SJCRH30 (cell line): ENCODE data around the gene HAGH. TPM values are rescaled to one million over a fixed set of nuclear protein-coding genes. Genes with fewer than 3 reads are reported as not detected.
A peak's percentile ranks its signal among the peaks of the same experiment; 100 is the strongest.
"Not testable (repeated sequence)": the region's sequence is repeated elsewhere in the genome, so short reads cannot be mapped to it uniquely, and the experiment has no call there.

Experiments
- DNase-seq, 2 experiments: peaks; one replicate each; pipeline ENCODE4 v3.0.0-alpha.2; 2015 to 2020
- H3K27ac ChIP-seq: fragments of 250-450 bp; sonication (Bioruptor Pico); 2 replicates; pipeline ENCODE4 v1.5.1; 2020; ENCODE audit warnings: mild to moderate bottlenecking, moderate library complexity
- H3K27me3 ChIP-seq: fragments of 250-450 bp; sonication (Bioruptor Pico); 2 replicates; pipeline ENCODE4 v1.5.1; 2020; ENCODE audit warnings: mild to moderate bottlenecking, moderate library complexity
- H3K36me3 ChIP-seq: fragments of 250-450 bp; sonication (Bioruptor Pico); 2 replicates; pipeline ENCODE4 v1.5.1; 2020; ENCODE audit warnings: mild to moderate bottlenecking, moderate library complexity
- H3K4me1 ChIP-seq: fragments of 250-450 bp; sonication (Bioruptor Pico); 2 replicates; pipeline ENCODE4 v1.5.1; 2020; ENCODE audit warnings: mild to moderate bottlenecking, moderate library complexity
- H3K4me3 ChIP-seq: fragments of 250-450 bp; sonication (Bioruptor Pico); 2 replicates; pipeline ENCODE4 v1.5.1; 2020; ENCODE audit warnings: mild to moderate bottlenecking, moderate library complexity
- H3K9me3 ChIP-seq: fragments of 250-450 bp; sonication (Bioruptor Pico); replicated peaks from 2 replicates; pipeline ENCODE4 v1.5.1; 2020; ENCODE audit warnings: mild to moderate bottlenecking, moderate library complexity
- total RNA-seq: library from RNA; depleted of rRNA; stranded (reverse); fragments of >200 nt; shearing (Covaris generic); gene quantifications from 2 replicates; pipeline ENCODE4 v1.2.3, GENCODE V29; 2014; rRNA removed

Gene HAGH
- total RNA-seq, result 14.6 and 15.0 TPM in 2 replicates

DNA sequence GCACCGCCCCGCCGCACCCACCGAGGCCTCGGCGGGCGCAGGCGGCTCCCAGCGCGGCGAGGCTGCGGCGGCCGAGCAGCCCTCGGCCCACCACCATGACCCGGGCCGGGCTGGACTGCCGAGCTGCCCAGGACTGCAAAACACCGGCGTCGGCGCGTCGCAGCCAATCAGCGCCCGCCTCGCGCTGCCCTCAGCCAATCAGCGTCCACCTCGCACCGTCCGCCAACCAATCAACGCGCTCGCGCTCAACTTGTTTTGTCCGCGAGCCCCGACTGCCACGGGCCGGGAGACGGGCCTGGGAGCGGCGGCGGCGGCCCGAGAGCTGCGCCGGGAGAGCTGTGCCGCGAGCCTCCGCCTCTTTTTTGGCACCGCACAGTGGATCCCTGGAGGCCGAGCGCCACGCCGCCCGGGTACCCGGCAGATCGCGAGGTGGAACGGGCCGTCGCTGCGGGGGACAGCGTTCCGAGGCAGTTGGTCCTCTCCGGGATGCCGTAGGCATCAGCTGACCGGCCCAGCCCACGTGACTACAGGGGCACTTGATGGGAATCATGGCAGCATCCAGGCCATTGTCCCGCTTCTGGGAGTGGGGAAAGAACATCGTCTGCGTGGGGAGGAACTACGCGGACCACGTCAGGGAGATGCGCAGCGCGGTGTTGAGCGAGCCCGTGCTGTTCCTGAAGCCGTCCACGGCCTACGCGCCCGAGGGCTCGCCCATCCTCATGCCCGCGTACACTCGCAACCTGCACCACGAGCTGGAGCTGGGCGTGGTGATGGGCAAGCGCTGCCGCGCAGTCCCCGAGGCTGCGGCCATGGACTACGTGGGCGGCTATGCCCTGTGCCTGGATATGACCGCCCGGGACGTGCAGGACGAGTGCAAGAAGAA, at the start of gene HAGH, which contains the start of gene FAHD1:
TSS of gene HAGH (minus strand) at position 135 of the 883 bp plus-strand sequence. CDS start at position 97, 38 bp downstream.
TSS of gene FAHD1 (plus strand) at position 516 of the 883 bp plus-strand sequence. CDS start at position 549, 33 bp downstream.
- peak within 1 kb of the TSS; percentile 84 for H3K4me3 ChIP-seq
- H3K9me3 ChIP-seq, result no peaks in the 10 kb centered on the region
- H3K36me3 ChIP-seq, result peaks cover 4% of the 10 kb centered on the region; the same call in 1 of the 2 replicates
- H3K27ac ChIP-seq, result peak within 1 kb of the TSS; percentile 60
- peak; percentile 89 to 92 for DNase-seq
- H3K4me1 ChIP-seq, result peaks cover 2% of the 10 kb centered on the region; the same call in 1 of the 2 replicates
- H3K27me3 ChIP-seq, result no peaks in the 10 kb centered on the region

DNA sequence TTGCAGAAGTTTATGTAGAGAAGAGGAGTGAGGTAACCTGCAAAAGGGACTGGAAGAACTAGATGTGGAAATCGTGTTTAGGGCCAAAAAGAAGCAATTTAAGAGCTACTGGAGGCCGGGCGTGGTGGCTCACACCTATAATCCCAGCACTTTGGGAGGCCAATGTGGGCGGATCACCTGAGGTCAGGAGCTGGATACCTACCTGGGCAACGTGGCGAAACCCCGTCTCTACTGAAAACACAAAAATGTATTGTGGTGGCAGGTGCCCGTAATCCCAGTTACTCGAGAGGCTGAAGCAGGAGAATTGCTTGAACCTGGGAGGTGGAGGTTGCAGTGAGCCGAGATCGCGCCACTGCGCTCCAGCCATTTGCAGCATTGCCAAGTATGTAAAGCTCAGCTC, 49.4 kb upstream of the HAGH start:
- not testable (repeated sequence) for H3K36me3 ChIP-seq, H3K27me3 ChIP-seq, H3K27ac ChIP-seq, H3K9me3 ChIP-seq, H3K4me1 ChIP-seq, DNase-seq, H3K4me3 ChIP-seq

DNA sequence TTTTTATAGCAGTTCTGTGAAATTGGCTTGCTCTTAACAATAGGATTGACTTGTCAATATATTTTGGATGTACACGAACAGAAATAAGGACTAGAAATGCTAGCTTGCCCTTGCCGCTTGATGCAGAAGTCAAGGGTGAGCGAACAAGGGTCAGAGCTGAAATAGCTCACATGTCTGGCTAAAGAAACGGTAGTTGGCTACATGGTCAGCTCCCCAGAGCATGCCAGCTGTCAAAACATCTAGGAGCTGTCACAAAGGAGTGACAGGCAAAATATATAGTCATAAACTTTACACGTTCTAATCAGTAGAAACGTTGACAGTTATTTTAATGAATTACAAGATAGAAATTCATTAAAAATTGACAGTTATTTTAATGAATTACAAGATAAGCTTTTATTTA, 48.2 kb upstream of the HAGH start:
- no peak for DNase-seq
- Histone ChIP-seq H3K27ac (no peak overlapping the region), H3K9me3 (no peaks in the 10 kb centered on the region), H3K36me3 (no peaks in the 10 kb centered on the region), H3K4me1 (peaks cover 6% of the 10 kb centered on the region; the same call in 1 of the 2 replicates), H3K27me3 (peaks cover 3% of the 10 kb centered on the region), H3K4me3 (no peak overlapping the region)

DNA sequence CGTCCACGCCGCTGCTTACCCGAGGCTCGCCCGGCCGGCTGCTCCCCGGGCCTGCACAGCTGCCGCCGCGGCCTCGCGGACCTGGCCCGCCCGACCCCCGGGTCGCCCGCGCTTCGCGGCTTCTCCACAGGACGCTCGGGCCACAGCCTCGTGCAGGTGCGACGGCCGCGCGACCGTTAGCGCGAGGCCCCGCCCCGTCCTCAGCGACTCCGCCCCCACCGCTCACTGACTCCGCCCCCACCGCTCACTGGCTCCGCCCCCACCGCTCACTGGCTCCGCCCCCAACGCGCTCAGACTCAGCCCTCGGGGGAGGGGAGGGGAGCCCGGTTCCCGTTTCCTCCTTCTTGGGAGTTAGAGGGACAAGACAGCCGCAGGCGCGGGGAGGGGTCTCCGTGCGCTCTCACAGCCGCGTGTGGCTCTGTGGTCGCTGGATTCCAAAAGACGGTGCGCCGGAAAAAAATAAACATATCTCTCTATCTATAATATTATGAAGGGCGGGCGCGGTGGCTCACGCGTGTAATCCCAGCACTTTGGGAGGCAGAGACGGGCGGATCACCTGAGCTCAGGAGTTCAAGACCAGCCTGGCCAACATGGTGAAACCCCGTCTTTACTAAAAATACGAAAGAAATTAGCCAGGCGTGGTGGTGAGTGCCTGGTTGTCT, 45.5 kb upstream of the HAGH start, which contains the start of gene MEIOB:
TSS of gene MEIOB (minus strand) at position 191 of the 662 bp plus-strand sequence. CDS start 3,989 bp downstream, outside the sequence.
- Histone ChIP-seq H3K36me3 (no peaks in the 10 kb centered on the region), H3K4me3 (no peak within 1 kb of the TSS), H3K9me3 (no peaks in the 10 kb centered on the region), H3K27me3 (no peaks in the 10 kb centered on the region; the same call in 1 of the 2 replicates), H3K27ac (no peak within 1 kb of the TSS), H3K4me1 (peaks cover 6% of the 10 kb centered on the region; the same call in 1 of the 2 replicates)
- DNase-seq, result no peak

DNA sequence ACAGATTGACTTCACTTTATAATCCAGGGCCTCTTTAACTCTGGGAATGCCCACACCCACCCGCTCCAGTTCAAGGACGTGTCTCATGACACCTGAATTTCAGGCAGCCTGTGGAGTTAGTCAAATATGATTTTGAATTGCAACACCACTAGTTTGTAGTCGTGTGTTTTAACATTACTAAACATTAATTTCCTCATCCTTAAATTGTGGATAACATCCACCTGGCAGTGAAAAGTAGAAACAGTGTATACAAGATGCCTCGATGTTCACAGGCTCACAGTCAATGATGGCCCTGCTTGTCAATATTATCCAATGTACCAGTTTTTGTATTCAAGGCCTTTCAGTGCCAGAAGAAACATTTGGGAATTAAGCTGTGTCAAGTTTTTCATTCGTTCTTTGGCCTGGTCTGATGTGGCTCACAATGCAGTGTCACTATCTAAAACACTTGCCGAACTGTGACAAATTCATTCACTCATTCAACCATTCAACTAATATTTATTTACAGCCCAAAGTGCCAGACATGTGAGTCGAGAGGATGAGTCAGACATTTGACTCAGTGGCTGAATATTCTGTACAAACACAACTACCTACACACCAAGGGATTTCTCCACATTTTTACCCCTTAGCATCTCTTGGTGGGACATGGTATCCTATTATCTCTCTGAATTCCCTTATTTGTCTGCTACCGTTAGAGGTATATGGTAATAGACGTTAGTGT, 43.9 kb upstream of the HAGH start:
- no peaks in the 10 kb centered on the region for H3K36me3 ChIP-seq
- DNase-seq, result no peak
- no peaks in the 10 kb centered on the region; the same call in 1 of the 2 replicates for H3K27me3 ChIP-seq
- no peaks in the 10 kb centered on the region for H3K9me3 ChIP-seq
- H3K4me3 ChIP-seq, result no peak overlapping the region
- no peak overlapping the region for H3K27ac ChIP-seq
- H3K4me1 ChIP-seq, result peaks cover 6% of the 10 kb centered on the region

DNA sequence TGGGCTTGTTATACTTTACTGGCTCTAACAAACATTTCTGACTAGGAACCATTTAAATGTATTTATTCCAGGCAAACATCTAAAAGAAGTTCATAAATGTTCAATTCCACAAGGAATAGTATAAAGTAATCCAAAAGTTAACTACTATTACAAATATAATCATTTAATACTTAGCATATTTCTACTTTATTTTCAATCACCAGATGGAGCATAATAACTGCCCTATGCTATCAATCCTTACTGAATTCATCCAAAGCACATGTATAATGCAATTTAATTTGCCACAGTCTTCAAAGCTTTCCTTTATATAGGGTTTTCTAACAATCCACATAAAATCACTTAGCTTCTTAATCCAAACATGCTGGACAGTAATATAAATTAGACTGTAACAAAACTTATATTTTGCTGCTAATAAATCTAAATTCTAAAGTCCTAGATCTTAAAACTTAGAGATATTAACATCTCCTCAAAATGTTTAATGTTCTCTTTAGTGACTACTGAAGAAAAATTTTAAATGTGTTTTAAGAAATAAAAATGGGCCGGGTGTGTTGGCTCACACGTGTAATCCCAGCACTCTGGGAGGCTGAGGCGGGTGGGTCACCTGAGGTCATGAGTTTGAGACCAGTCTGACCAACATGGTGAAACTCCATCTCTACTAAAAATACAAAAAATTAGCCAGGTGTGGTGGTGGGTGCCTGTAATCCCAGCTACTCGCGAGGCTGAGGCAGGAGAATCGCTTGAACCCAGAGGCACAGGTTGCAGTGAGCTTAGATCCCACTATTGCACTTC, 39.5 kb upstream of the HAGH start:
- Histone ChIP-seq H3K27me3 (peaks cover under 1% of the 10 kb centered on the region; the same call in 1 of the 2 replicates), H3K36me3 (no peaks in the 10 kb centered on the region), H3K4me1 (peaks cover 11% of the 10 kb centered on the region), H3K27ac (no peak overlapping the region), H3K4me3 (no peak overlapping the region), H3K9me3 (no peaks in the 10 kb centered on the region)
- DNase-seq, result no peak

DNA sequence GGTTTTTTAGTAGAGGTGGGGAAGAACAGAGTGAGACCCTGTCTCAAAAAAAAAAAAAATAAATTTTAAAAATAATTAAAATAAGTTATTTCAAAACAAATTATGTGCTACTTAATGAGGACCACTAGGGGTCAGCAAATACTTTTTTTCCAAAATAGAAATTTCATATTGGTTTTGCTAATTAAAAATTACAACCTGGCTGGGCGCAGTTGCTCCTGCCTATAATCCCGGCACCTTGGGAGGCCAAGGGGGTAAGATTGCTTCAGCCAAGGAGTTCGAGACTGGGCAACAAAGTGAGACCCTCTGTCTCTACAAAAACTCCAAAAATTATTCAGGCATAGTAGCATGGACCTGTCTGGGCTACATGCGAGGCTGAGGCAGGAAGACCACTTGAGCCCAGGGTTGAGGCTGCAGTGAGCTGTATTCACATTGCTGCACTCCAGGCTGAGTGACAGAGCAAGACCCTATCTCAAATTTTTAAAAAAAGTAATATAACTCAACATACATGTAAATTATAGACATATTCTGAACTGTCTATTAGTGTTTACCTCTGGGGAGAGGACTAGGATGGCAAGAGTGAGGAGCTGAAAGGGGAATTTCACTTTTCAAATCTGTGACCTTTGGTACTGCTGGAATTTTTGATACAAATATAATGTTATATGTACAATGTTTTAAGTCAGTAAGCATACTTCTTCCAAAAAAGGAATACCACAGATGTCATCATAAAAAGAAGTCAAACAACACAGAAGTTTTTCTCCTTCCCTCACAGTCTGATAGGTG, 37.2 kb upstream of the HAGH start:
- DNase-seq, result peak; percentile 47 to 64
- H3K27me3 ChIP-seq, result peaks cover 9% of the 10 kb centered on the region; the same call in 1 of the 2 replicates

DNA sequence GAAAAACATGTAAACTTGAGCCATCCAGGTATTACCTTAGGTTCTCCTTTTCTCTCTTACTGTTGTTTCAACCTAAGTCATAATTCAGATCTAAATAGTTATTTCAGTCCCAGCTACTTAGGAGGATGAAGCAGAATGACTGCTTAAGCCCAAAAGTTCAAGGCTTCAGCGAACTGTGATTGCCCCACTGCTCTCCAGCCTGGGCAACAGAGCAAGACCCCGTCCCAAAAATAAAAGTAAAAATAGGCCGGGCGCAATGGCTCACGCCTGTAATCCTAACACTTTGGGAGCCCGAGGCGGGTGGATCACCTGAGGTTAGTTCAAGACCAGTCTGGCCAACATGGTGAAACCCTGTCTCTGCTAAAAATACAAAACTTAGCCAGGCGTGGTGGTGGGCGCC, 35.8 kb upstream of the HAGH start:
- Histone ChIP-seq H3K9me3 (no peaks in the 10 kb centered on the region), H3K36me3 (no peaks in the 10 kb centered on the region), H3K4me1 (peaks cover 12% of the 10 kb centered on the region), H3K27ac (no peak overlapping the region), H3K4me3 (no peak overlapping the region), H3K27me3 (peaks cover 15% of the 10 kb centered on the region)
- DNase-seq, result no peak

More for the DNA sequence above, 37.2 kb upstream of the HAGH start:
- Histone ChIP-seq H3K4me1 (peaks cover 5% of the 10 kb centered on the region), H3K36me3 (no peaks in the 10 kb centered on the region), H3K9me3 (no peaks in the 10 kb centered on the region), H3K4me3 (no peak overlapping the region), H3K27ac (no peak overlapping the region)

DNA sequence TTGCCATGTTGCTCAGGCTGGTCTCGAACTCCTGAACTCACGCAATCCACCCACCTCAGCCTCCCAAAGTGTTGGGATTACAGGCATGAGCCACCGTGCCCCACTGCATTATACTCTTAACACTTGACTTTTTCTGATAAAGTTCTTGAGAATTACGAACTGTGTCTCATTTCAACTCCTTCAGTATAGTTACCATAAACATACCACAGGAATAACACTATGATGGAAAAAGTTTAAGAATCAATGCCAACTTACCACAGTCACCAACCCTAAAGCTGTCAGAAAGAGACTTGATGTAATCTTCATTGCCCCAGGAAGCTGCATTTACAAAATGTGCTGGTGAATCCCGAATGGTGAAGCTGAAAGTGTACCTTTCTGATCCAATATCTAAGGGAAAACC, 35.1 kb upstream of the HAGH start:
- H3K4me3 ChIP-seq, result no peak overlapping the region
- no peak overlapping the region for H3K27ac ChIP-seq
- H3K36me3 ChIP-seq, result no peaks in the 10 kb centered on the region
- H3K9me3 ChIP-seq, result no peaks in the 10 kb centered on the region
- no peak for DNase-seq
- H3K4me1 ChIP-seq, result peaks cover 12% of the 10 kb centered on the region
- peaks cover 15% of the 10 kb centered on the region for H3K27me3 ChIP-seq

DNA sequence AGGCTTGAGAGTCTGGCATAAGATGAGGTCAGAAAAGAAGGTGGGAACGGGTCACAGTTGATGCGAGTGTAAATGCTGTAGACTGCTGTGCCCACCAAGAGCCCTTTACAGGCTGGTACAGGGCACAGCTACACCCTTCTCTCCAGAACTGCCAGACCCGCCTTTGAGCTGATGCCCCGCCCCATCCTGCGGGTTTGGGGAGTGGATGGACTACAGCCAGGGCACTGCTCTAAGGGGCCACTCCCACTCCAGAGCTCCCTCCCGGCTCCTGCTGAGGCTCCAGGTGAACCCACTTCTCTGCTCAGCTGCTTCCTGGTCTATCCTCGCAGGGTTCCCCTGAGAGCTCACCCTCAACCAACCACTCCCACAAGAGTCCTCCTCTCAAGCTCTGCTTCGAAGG, 33.0 kb upstream of the HAGH start:
- no peak overlapping the region for H3K27ac ChIP-seq
- H3K27me3 ChIP-seq, result peaks cover 15% of the 10 kb centered on the region
- no peaks in the 10 kb centered on the region for H3K9me3 ChIP-seq
- no peak overlapping the region for H3K4me3 ChIP-seq
- H3K36me3 ChIP-seq, result no peaks in the 10 kb centered on the region
- DNase-seq, result no peak
- peaks cover 12% of the 10 kb centered on the region for H3K4me1 ChIP-seq

DNA sequence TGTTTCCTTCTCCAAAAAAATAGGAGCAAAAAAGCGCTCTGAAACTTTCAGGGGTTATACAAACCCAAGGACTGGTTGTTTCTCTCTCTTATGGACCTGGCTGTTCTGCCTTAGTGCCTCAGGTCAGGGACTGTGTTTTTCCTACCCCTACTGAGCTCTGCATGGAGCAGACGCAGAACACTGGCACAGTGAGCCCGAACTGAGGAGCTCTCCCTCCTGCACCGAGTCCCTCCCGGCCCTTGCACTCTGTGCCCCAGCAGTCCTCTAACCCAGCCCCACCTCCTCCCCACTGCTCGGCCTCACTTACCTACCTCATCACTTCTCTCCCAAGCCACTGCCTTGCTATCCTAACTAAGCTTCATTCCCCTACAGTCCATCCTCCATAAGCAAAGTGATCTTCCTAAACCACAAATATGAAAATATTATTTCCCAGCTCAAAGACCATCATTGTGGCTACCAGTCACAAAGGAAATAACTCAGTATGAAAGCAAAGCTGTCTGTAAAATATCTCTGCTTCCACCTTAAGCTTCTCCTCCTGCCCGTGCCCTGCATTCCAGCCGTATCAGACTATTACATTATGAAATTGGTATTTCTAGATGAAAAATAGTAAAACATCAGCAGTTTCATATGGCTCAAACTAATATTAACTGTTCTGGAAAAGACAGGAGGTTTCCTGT, 31.7 kb upstream of the HAGH start:
- H3K36me3 ChIP-seq, result no peaks in the 10 kb centered on the region
- peaks cover 21% of the 10 kb centered on the region for H3K27me3 ChIP-seq
- H3K4me3 ChIP-seq, result no peak overlapping the region
- peaks cover 7% of the 10 kb centered on the region; the same call in 1 of the 2 replicates for H3K4me1 ChIP-seq
- no peak overlapping the region for H3K27ac ChIP-seq
- H3K9me3 ChIP-seq, result no peaks in the 10 kb centered on the region
- DNase-seq, result no peak

DNA sequence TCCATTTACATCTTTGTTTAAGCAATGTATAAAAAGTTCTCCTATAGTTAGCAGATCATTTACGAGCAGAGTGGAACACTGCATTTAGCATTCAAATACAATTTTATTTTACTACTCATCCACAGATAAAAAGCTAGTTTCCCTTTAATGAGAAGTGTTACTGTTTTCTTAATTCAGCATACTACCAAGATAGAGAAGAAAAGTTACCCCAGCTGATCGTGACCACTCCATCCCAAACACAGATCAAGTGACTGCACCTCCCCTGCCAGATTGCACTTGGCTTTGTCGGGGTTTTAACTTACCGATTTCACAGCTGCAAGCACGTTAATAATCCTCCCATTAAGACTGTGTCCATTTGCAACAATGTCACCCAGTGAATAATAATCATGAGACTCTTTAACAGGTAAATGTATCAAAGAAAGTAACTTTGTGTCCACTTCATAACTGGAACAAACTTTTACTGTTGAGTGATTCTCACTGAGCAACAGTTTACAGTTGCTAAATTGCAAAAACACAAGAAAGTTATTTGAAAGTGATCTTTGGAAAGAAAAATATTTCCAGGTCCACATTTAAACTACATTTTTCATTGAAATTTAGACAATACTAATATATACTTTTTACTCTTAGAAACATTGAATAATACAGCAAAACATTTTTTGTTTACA, 30.9 kb upstream of the HAGH start:
- no peak for DNase-seq
- Histone ChIP-seq H3K27me3 (peaks cover 21% of the 10 kb centered on the region), H3K27ac (no peak overlapping the region), H3K4me3 (no peak overlapping the region), H3K36me3 (no peaks in the 10 kb centered on the region), H3K4me1 (peaks cover 7% of the 10 kb centered on the region; the same call in 1 of the 2 replicates), H3K9me3 (no peaks in the 10 kb centered on the region)
